Heart right ventricle (tissue), 16 donors: ENCODE measurements around the gene ITSN2. TPM values are rescaled to one million over a fixed set of nuclear protein-coding genes. Genes with fewer than 3 reads are reported as not detected.
A peak's percentile ranks its signal among the peaks of the same experiment; 100 is the strongest.

Source experiments
- ATAC-seq, 8 donors: fragments of 200-7000 bp; cut with Tn5 transposase; one replicate each; pipeline ENCODE4 v1.9.1; 2020; ENCODE audit warnings: mild to moderate bottlenecking in 8 of 8, moderate library complexity in 8 of 8, moderate number of reproducible peaks in 1 of 8
- DNase-seq, 2 donors: peaks; one replicate each; pipeline ENCODE4 v3.0.0-alpha.2; 2020
- H3K27ac ChIP-seq, 10 donors: fragments of 200-600 bp; sonication (generic) in 2 of 10; one replicate each; pipeline versions ENCODE4 v1.5.0 to v1.8.0; 2020 to 2022; ENCODE audit warnings: mild to moderate bottlenecking in 3 of 10
- H3K27me3 ChIP-seq, 7 donors: fragments of 200-600 bp; one replicate each; pipeline ENCODE4 v1.8.0; 2021 to 2022; ENCODE audit warnings: mild to moderate bottlenecking in 2 of 7
- H3K36me3 ChIP-seq, 9 donors: fragments of 200-600 bp; sonication (generic) in 1 of 9; one replicate each; pipeline versions ENCODE4 v1.5.0 to v1.8.0; 2020 to 2022; ENCODE audit warnings: mild to moderate bottlenecking in 2 of 9
- H3K4me1 ChIP-seq, 9 donors: fragments of 200-600 bp; sonication (generic) in 1 of 9; one replicate each; pipeline versions ENCODE4 v1.5.0 to v1.8.0; 2020 to 2022; ENCODE audit warnings: mild to moderate bottlenecking in 4 of 9
- H3K4me3 ChIP-seq, 10 donors: fragments of 200-600 bp; sonication (generic) in 2 of 10; one replicate each; pipeline versions ENCODE4 v1.5.0 to v1.8.0; 2020 to 2022; ENCODE audit warnings: mild to moderate bottlenecking in 7 of 10, moderate library complexity in 2 of 10
- H3K9me3 ChIP-seq, 11 donors: fragments of 200-600 bp in 10 of 11; sonication (generic) in 2 of 11; one replicate each; pipeline versions ENCODE4 v1.5.0 to v1.8.0; 2013 to 2022; ENCODE audit warnings: mild to moderate bottlenecking in 2 of 11, control low read depth in 1 of 11, moderate library complexity in 1 of 11
- WGBS, 2 donors: extraction: QIAGEN DNeasy Blood & Tissue Kit; methylation state at CpG; one replicate each; pipeline ENCODE4 v1.1.7; 2013; ENCODE audit warnings: inconsistent platforms in 1 of 2; 5-methylcytosine and 5-hydroxymethylcytosine counted together
- intact Hi-C, 10 donors: fragments of 100-400 bp; cut with DNase I; formaldehyde crosslinking; loops; one replicate each; pipeline versions ENCODE4 v1.11.1 to v1.14.2; 2022
- polyA plus RNA-seq, 2 donors: library from polyadenylated mRNA; stranded (reverse); fragments of 200-250 nt; gene quantifications; one replicate each; pipeline ENCODE4 v1.2.3, GENCODE V29; 2013
- total RNA-seq, 10 donors: library from RNA; stranded (reverse); fragmentation: NEBNext Ultra II Directional in 3 of 10; extraction: Animal tissue kit (Norgen Biotek cat#: 25700) in 3 of 10; gene quantifications; one replicate each; pipeline versions ENCODE4 v1.2.1 to v1.2.4, GENCODE V29; 2021 to 2023
- TF ChIP-seq, protein P1 (sequence below), 9 donors: fragments of 200-600 bp; sonication (generic) in 2 of 9; IDR thresholded peaks; one replicate each; pipeline versions ENCODE4 v1.5.0 to v1.8.0; 2021 to 2022; ENCODE audit warnings: antibody characterized with exemption in 9 of 9, mild to moderate bottlenecking in 5 of 9, moderate library complexity in 1 of 9
- donor health status: Arrhythmogenic right ventricular cardiomyopathy.
- donor health status: ischemic (EF 13 %, LVEDD 7.1; RV severe dilation, severe dysfunction).
- donor health status: healthy with polysubstance abuse.
- donor health status: DM: no; HTN: yes; CAD: no.
- donor health status: DM: no; HTN: no; CAD: no.
- donor health status: ischemic (EF 25% LVEDD 6.9; RV normal size, moderate dysfunction).
- donor health status: ischemic (EF 25% LVEDD 5.7; RV mildly dilated, moderate dysfunction).
- donor health status: healthy.
- donor health status: DM: yes; HTN: yes; CAD: no.
- donor health status: Ischemic cardiomyopathy.
- donor health status: ischemic (EF 35%, LVEDD 5.7; RV mildly dilated, moderate dysfunction).
- donor health status: nonischemic (EF 11% LVEDD 7.7; RV severe dilation, severe dysfunction).
- donor health status: DM: yes; HTN: yes; CAD: no.
- donor health status: PGD.
- donor health status: ischemic (EF 29% LVEDD 5.4; RV normal size, mild dysfunction).
- donor health status: nonischemic (EF 23%, LVEDD 6.1; RV moderate dilation, normal function).

ITSN2 gene
- total and polyA plus RNA-seq, 12 donors = 16.8 to 49.8 (median 38.2) TPM

DNA sequence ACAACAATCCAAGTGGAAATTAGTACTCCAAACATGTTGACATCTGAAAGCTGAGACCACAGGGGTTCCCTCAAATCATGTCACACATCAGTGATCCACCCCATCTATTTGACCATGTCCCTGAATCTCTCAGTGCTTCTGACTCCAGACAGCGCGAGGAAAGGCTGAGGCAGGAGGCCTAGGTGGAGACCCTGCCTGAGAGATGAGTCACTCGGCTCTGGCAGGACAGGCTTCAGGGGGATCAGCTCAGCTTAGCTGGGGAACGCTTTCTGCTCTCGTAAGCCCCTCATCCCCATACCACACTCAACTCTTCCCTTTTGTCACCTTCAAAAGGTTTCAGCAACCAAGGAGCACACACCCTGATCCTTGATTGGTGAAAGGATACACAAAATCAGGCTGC lies 191.3 kb downstream of the ITSN2 start:
- H3K4me3 ChIP-seq = no peak overlapping the region
- no peaks in the 10 kb centered on the region for H3K4me1 ChIP-seq
- no peak for DNase-seq
- intact Hi-C loops = no loop called here
- no peaks in the 10 kb centered on the region for H3K36me3 ChIP-seq
- WGBS, 2 donors = 91 to 94% methylated on average over 5 of the region's 5 CpGs
- no peak overlapping the region for H3K27ac ChIP-seq
- TF ChIP-seq, protein P1, sequence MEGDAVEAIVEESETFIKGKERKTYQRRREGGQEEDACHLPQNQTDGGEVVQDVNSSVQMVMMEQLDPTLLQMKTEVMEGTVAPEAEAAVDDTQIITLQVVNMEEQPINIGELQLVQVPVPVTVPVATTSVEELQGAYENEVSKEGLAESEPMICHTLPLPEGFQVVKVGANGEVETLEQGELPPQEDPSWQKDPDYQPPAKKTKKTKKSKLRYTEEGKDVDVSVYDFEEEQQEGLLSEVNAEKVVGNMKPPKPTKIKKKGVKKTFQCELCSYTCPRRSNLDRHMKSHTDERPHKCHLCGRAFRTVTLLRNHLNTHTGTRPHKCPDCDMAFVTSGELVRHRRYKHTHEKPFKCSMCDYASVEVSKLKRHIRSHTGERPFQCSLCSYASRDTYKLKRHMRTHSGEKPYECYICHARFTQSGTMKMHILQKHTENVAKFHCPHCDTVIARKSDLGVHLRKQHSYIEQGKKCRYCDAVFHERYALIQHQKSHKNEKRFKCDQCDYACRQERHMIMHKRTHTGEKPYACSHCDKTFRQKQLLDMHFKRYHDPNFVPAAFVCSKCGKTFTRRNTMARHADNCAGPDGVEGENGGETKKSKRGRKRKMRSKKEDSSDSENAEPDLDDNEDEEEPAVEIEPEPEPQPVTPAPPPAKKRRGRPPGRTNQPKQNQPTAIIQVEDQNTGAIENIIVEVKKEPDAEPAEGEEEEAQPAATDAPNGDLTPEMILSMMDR (IDR thresholded peaks at IDR 0.05) = no peak
- no peak for ATAC-seq
- peaks cover 0 to 3% (median 0%) of the 10 kb centered on the region in 11 donors for H3K9me3 ChIP-seq
- peaks cover 0 to 7% (median 0%) of the 10 kb centered on the region in 7 donors for H3K27me3 ChIP-seq

DNA sequence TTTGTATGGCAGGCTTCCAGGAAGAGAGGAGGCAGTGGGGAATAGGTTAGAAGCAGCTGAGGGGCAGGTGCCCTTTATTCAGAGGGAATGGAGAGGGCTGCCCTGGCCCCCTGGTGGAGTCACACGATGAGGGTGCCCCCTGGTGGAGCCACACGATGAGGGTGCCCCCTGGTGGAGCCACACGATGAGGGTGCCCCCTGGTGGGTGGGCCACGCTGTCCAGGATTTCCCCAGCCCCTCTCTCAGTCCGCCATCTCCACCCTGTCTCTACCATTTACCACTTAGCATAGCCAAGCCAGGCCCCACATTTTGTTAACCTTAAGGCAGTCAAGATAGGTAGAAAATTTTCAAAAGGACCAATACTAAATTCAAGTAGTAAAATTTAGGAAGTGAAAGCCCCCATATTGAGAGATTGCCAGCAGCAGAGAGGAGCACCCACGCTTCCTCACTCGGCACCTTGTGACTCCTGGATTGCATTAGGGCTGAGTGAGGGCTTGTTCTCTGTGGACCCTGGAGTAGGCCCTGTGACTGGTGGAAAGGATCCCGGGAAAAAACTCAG lies 195.8 kb downstream of the ITSN2 start:
- Histone ChIP-seq H3K27ac (no peak overlapping the region), H3K36me3 (peaks cover 0 to 33% (median 6%) of the 10 kb centered on the region in 9 donors), H3K4me1 (no peaks in the 10 kb centered on the region), H3K27me3 (no peaks in the 10 kb centered on the region), H3K9me3 (peaks cover 0 to 9% (median 0%) of the 10 kb centered on the region in 11 donors), H3K4me3 (no peak overlapping the region)
- peak in 4 of 8 donors; percentile 33 to 54 (median 38) for ATAC-seq
- WGBS, 2 donors = 60 to 68% methylated on average over 7 to 8 of the region's 8 CpGs
- TF ChIP-seq, protein P1 (IDR thresholded peaks at IDR 0.05) = peak in 8 of 9 donors; percentile 21 to 61 (median 55)
- intact Hi-C loops = no loop called here
- peak in 1 of 2 donors; percentile 28 for DNase-seq

DNA sequence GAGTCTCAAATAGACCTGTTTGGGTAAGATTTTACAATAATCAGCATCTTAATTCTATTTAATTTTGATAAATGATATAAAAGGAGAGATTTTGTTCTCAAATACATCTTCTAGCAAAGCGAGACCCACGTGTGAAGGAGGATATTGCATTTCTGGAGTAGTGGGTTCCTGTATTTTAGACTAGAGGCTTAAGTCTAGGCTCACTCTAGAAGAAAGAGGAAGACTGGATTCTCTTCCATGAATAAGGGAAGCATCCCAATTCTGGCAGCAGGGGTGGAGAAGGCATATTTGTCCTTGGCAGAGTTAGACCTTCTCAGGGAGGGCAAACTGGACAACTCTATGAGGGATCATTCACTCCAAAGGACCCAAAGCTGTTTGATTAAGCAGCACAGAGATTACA lies 196.7 kb downstream of the ITSN2 start:
- H3K36me3 ChIP-seq = peaks cover 0 to 41% (median 6%) of the 10 kb centered on the region in 9 donors
- TF ChIP-seq, protein P1 (IDR thresholded peaks at IDR 0.05) = no peak
- ATAC-seq = no peak
- H3K4me3 ChIP-seq = no peak overlapping the region
- DNase-seq = no peak
- H3K27ac ChIP-seq = no peak overlapping the region
- intact Hi-C loops = loop anchor here in 1 of 10 donors (2.0 kb wide), 1 partner anchor 337 kb away; no protein-coding TSS in a partner anchor
- H3K4me1 ChIP-seq = no peaks in the 10 kb centered on the region
- no peaks in the 10 kb centered on the region for H3K27me3 ChIP-seq
- WGBS, 2 donors = 85 to 89% methylated on average over 2 of the region's 2 CpGs
- peaks cover 0 to 9% (median 0%) of the 10 kb centered on the region in 11 donors for H3K9me3 ChIP-seq

DNA sequence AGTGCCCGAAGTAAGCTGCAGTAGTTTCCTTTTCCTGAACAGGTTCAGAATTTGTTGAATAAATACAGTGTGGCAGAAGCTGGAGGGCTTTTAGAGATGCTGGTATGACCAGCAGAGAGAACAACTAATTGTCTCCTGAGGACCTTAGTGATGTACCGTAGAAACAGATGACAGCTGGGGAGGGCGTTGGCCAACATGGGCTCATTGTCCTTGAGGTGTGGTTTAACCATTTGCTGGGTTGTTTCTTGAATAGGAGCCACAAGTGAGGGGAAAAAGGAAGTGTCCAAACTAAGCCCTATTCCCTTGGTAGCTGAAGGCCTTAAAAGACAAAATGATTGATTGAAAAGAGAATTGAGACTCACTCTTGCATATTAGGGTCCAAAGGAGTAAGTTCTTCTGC lies 197.2 kb downstream of the ITSN2 start:
- DNase-seq = no peak
- H3K36me3 ChIP-seq = peaks cover 0 to 44% (median 6%) of the 10 kb centered on the region in 9 donors
- peaks cover 0 to 9% (median 0%) of the 10 kb centered on the region in 11 donors for H3K9me3 ChIP-seq
- no peak for ATAC-seq
- TF ChIP-seq, protein P1 (IDR thresholded peaks at IDR 0.05) = no peak
- no peak overlapping the region for H3K4me3 ChIP-seq
- no peak overlapping the region for H3K27ac ChIP-seq
- WGBS, 2 donors = 53 to 61% methylated on average over 3 of the region's 3 CpGs
- no peaks in the 10 kb centered on the region for H3K4me1 ChIP-seq
- intact Hi-C loops = loop anchor here in 1 of 10 donors (2.0 kb wide), 1 partner anchor 336 kb away; no protein-coding TSS in a partner anchor
- no peaks in the 10 kb centered on the region for H3K27me3 ChIP-seq
